BLaER1 (cell line): ENCODE data around the gene WWOX.

Experiments
- H3K27ac ChIP-seq: shearing (Covaris generic); formaldehyde crosslinking; 2 replicates; pipeline ENCODE4 v1.8.1; 2022
- H3K27me3 ChIP-seq: shearing (Covaris generic); formaldehyde crosslinking; 2 replicates; pipeline ENCODE4 v1.8.1; 2022
- H3K36me3 ChIP-seq: shearing (Covaris generic); formaldehyde crosslinking; 2 replicates; pipeline ENCODE4 v1.8.1; 2022
- H3K4me1 ChIP-seq: shearing (Covaris generic); formaldehyde crosslinking; 2 replicates; pipeline ENCODE4 v1.8.1; 2022
- H3K4me2 ChIP-seq: shearing (Covaris generic); formaldehyde crosslinking; 2 replicates; pipeline ENCODE4 v1.8.1; 2022
- H3K4me3 ChIP-seq: shearing (Covaris generic); formaldehyde crosslinking; 2 replicates; pipeline ENCODE4 v1.8.1; 2022
- H3K9ac ChIP-seq: shearing (Covaris generic); formaldehyde crosslinking; 2 replicates; pipeline ENCODE4 v1.8.1; 2022
- H3K9me3 ChIP-seq: shearing (Covaris generic); formaldehyde crosslinking; 2 replicates; pipeline ENCODE4 v1.8.1; 2022
- H4K20me1 ChIP-seq: shearing (Covaris generic); formaldehyde crosslinking; 2 replicates; pipeline ENCODE4 v1.8.1; 2022
- Cebpa-rat ChIP-seq: shearing (Covaris generic); IDR thresholded peaks from 2 replicates; pipeline ENCODE4 v1.8.1; 2022

WWOX gene

DNA sequence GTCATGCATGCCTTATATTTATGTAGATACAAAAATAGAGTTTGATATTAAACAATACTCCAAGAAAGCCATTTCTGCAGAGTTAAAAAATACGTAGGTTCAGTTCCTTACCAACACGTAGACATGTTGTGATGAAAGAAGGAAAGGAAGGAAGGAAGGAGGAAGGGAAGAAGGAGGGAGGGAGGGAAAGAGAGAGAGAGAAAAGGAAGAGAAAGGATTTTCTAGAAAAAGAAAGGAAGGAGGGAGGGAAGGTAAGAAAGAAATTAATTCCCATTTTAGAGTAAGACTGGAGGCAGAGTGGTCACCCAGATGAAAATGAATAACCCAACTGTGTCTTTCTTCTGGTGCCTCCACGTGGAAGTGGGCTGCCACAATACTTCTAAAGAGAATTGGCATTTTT lies 652.1 kb downstream of the WWOX start:
- Histone ChIP-seq H3K4me1 (peaks cover 13% of the 10 kb centered on the region), H4K20me1 (no peaks in the 10 kb centered on the region), H3K27ac (no peak overlapping the region), H3K4me2 (no peak overlapping the region), H3K27me3 (no peaks in the 10 kb centered on the region), H3K9me3 (no peaks in the 10 kb centered on the region; the same call in 1 of the 2 replicates), H3K4me3 (no peak overlapping the region), H3K9ac (no peak overlapping the region), H3K36me3 (no peaks in the 10 kb centered on the region)
- TF ChIP-seq Cebpa-rat: no peak

GRCh38 chr16:78754713-78755112 lies 655.3 kb downstream of the WWOX start:
- no peak overlapping the region for H3K4me2 ChIP-seq
- H3K27me3 ChIP-seq: no peaks in the 10 kb centered on the region
- no peak overlapping the region for H3K4me3 ChIP-seq
- H3K4me1 ChIP-seq: peaks cover 8% of the 10 kb centered on the region
- H4K20me1 ChIP-seq: no peaks in the 10 kb centered on the region
- H3K27ac ChIP-seq: no peak overlapping the region
- no peak overlapping the region for H3K9ac ChIP-seq
- no peaks in the 10 kb centered on the region for H3K36me3 ChIP-seq
- no peaks in the 10 kb centered on the region for H3K9me3 ChIP-seq
- no peak for TF ChIP-seq Cebpa-rat

DNA sequence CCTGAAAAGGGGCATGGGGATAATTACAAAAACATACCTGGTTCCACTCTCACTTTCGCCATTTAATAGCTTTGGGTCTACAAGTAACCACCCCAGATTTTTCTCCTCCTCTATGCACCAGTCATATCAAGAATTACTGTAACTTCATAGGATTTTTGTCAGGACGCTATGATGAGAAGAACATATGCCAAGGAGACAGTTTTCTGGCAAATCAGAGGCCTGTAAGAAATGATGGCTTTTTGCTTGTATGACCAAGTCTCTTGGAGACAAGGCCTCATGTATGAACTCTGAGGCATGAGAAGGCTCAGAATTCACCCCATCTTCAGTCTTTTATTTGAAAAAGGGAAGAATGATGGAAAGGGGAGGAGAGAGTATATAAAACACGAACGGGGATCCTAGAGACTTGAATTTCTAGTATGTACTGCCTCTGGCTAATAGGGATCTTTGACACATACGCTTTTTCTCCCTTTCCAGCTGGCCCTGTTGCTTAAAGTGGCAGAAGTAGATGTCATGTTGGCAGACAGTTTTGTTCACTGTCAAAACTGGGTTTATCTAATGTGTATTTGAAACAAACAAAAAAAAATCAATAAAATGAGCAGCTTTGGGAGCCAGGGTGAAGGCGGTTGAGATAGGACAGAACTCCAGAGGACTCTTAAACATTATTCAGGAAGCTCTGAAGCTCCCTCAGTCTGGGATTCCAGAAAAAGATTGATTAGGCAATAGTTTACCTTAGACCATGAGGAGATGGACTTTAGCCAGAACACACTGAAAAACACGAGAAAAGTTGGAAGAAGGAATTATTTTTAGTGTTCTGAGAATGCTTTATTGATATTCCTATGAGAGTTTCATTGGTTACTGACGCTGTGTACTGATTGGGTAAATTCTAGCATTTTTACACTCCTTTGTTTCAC lies 656.6 kb downstream of the WWOX start:
- Histone ChIP-seq H3K36me3 (no peaks in the 10 kb centered on the region), H3K27me3 (no peaks in the 10 kb centered on the region), H3K9ac (no peak overlapping the region), H3K27ac (no peak overlapping the region), H3K9me3 (no peaks in the 10 kb centered on the region), H3K4me1 (no peaks in the 10 kb centered on the region), H3K4me3 (no peak overlapping the region), H4K20me1 (no peaks in the 10 kb centered on the region), H3K4me2 (no peak overlapping the region)
- no peak for TF ChIP-seq Cebpa-rat

- Histone ChIP-seq H3K4me2 (no peak overlapping the region), H3K9me3 (no peaks in the 10 kb centered on the region), H4K20me1 (no peaks in the 10 kb centered on the region), H3K27me3 (no peaks in the 10 kb centered on the region), H3K27ac (no peak overlapping the region), H3K9ac (no peak overlapping the region), H3K4me3 (no peak overlapping the region), H3K36me3 (no peaks in the 10 kb centered on the region), H3K4me1 (no peaks in the 10 kb centered on the region)
- TF ChIP-seq Cebpa-rat: no peak
Measured at GRCh38 chr16:78759596-78759995, 660.1 kb downstream of the WWOX start.

DNA sequence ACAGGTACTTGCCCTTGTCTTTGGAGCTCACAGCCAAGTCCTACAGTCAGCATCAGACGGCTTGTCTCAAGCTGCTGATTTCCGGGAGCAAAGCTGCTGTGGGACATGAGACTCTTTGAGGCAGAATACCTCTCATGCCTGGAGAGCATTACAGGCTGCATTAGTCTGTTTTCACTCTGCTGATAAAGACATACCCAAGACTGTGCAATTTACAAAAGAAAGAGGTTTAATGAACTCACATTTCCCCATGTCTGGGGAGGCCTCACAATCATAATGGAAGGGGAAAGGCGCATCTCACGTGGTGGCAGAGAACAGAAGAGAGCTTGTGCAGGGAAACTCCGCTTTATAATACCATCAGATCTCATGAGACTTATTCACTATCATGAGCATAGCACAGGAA lies 661.2 kb downstream of the WWOX start:
- Histone ChIP-seq H4K20me1 (no peaks in the 10 kb centered on the region), H3K27me3 (no peaks in the 10 kb centered on the region), H3K9me3 (no peaks in the 10 kb centered on the region), H3K27ac (no peak overlapping the region), H3K4me3 (no peak overlapping the region), H3K9ac (no peak overlapping the region), H3K4me1 (no peaks in the 10 kb centered on the region), H3K36me3 (no peaks in the 10 kb centered on the region), H3K4me2 (no peak overlapping the region)
- no peak for TF ChIP-seq Cebpa-rat

DNA sequence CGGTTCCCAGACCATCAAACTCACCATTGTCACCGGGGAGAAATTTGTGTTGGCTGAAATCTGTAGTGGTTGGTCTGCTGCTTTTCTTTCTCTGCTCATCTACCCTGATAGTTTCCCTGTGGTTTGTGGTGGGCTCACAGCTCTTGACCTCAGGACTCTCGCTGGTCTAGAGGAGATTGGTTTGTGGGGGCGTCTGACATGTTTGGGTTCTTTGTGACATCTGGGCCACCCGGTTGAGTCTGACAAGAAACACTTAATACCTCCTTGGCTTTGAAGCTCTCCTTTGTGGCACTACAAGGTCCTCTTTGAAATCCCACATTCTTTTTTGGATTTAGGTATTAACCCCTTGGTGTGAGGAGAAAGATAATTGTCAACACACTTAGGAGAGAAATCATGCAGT lies 662.0 kb downstream of the WWOX start:
- no peak overlapping the region for H3K27ac ChIP-seq
- no peaks in the 10 kb centered on the region for H3K4me1 ChIP-seq
- no peak for TF ChIP-seq Cebpa-rat
- H3K9ac ChIP-seq: no peak overlapping the region
- no peaks in the 10 kb centered on the region for H3K9me3 ChIP-seq
- H4K20me1 ChIP-seq: no peaks in the 10 kb centered on the region
- H3K4me3 ChIP-seq: no peak overlapping the region
- no peak overlapping the region for H3K4me2 ChIP-seq
- H3K36me3 ChIP-seq: no peaks in the 10 kb centered on the region
- H3K27me3 ChIP-seq: no peaks in the 10 kb centered on the region

GRCh38 chr16:78762222-78762621 lies 662.8 kb downstream of the WWOX start:
- Histone ChIP-seq H3K27me3 (no peaks in the 10 kb centered on the region), H3K4me3 (no peak overlapping the region), H3K9ac (no peak overlapping the region), H3K36me3 (no peaks in the 10 kb centered on the region), H4K20me1 (no peaks in the 10 kb centered on the region), H3K4me2 (no peak overlapping the region), H3K4me1 (no peaks in the 10 kb centered on the region), H3K9me3 (no peaks in the 10 kb centered on the region), H3K27ac (no peak overlapping the region)
- TF ChIP-seq Cebpa-rat: no peak

- H3K4me2 ChIP-seq: no peak overlapping the region
- no peak overlapping the region for H3K27ac ChIP-seq
- no peaks in the 10 kb centered on the region for H3K4me1 ChIP-seq
Measured at GRCh38 chr16:78763821-78764440, 664.5 kb downstream of the WWOX start.

GRCh38 chr16:78764478-78764877 lies 665.0 kb downstream of the WWOX start:
- Histone ChIP-seq H3K4me2 (no peak overlapping the region), H3K9me3 (no peaks in the 10 kb centered on the region), H3K4me1 (no peaks in the 10 kb centered on the region), H3K4me3 (no peak overlapping the region), H3K36me3 (no peaks in the 10 kb centered on the region), H3K9ac (no peak overlapping the region), H3K27me3 (no peaks in the 10 kb centered on the region), H4K20me1 (no peaks in the 10 kb centered on the region), H3K27ac (no peak overlapping the region)
- TF ChIP-seq Cebpa-rat: no peak

More at GRCh38 chr16:78763821-78764440, 664.5 kb downstream of the WWOX start:
- Histone ChIP-seq H3K9me3 (no peaks in the 10 kb centered on the region), H3K36me3 (no peaks in the 10 kb centered on the region), H4K20me1 (no peaks in the 10 kb centered on the region), H3K4me3 (no peak overlapping the region), H3K27me3 (no peaks in the 10 kb centered on the region), H3K9ac (no peak overlapping the region)
- TF ChIP-seq Cebpa-rat: no peak

- Histone ChIP-seq H3K9me3 (no peaks in the 10 kb centered on the region), H3K36me3 (no peaks in the 10 kb centered on the region), H3K4me1 (no peaks in the 10 kb centered on the region), H4K20me1 (no peaks in the 10 kb centered on the region), H3K27ac (no peak overlapping the region), H3K27me3 (no peaks in the 10 kb centered on the region), H3K9ac (no peak overlapping the region), H3K4me3 (no peak overlapping the region), H3K4me2 (no peak overlapping the region)
- no peak for TF ChIP-seq Cebpa-rat
Measured at GRCh38 chr16:78768226-78768625, 668.8 kb downstream of the WWOX start.
